Renal cortical epithelial cell (primary cell): ENCODE results near the gene ASCC1. TPM values are rescaled to one million over a fixed set of nuclear protein-coding genes. Genes with fewer than 3 reads are reported as not detected.

Experiments
- DNase-seq: peaks from one replicate; pipeline ENCODE4 v3.0.0-alpha.2; 2011; ENCODE audit warnings: low read depth
- total RNA-seq: library from RNA; depleted of rRNA; stranded (reverse); fragments of >200 nt; gene quantifications from 2 replicates; pipeline ENCODE4 v1.2.3, GENCODE V29; 2014

Gene ASCC1
- total RNA-seq, 1 donor from 2014 or later: 61.6 TPM

DNA sequence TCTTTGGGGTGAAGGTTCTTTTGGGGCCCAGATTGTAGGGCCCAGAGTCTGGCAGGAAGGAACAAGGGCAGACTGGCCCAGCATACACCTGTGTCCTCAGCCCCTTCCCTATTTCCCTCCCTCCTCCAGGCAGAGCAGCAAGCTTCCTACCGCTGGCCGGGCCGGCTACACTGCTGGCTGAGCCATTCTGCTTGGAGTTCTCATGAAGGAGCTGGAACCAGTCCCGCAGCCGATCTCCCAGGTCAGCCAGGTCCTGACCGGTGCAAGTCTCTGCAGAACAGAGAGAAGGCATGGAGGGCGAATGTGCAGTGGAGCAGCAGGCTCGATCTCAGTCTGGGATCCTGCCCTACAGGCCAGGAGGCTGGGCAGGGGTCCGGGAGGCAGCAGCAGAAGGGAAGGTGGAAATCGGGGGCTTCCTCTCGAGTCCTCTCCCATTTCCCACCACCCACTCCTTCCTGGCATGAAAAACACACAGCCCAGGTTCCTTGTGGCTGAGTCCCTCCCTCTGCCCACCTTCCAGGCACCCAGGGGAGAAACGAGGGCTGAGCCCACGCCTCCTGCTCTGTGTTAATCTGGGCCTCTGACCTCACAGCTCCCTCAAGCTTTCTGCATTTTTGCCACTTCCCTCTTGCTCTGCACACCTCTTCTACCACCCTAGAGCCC is 148.5 kb downstream of the ASCC1 start:
- DNase-seq: no peak

DNA sequence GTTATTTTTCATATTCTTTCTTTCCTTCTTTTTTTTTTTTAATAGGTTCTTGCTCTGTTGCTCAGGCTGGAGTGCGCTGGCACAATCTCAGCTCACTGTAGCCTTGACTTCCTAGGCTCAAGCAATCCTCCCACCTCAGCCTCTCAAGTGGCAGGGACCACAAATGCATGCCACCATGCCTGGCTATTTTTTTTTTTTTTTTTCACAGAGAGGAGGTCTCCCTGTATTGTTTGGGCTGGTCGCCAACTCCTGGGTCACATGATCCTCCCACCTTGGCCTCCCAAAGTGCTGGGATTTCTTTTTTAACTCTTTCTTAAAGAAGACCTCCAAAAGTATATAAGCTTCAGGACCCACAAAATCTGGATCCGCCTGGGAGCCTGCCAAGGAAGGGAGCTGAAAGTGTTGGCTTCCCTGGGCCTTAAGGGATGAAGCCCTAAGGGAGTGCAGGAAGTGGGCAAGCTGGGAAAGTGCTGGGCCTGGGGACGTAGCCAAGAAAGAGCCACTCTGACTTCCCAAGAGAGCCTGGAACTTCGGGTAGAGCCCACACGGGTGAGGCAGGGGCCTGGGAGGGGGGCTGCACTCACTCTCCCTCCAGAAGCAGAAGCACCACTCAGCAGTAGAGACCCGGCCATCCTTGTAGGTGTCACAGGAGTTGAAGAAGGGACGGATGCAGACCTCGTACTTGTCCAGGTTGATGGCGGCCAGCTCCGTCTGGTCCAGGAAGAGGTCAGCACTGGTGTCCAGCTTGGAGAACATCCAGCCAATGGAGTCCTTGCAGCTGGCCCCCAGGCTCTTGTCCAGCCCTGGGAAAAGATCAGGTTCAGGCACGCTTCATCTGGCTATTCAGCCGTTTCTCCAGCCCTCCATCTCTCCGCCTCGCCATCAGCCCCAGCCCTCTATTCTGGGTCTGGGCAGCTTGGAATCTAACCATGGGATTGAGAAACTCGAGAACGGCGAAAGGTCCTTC is 149.5 kb downstream of the ASCC1 start:
- DNase-seq: no peak

DNA sequence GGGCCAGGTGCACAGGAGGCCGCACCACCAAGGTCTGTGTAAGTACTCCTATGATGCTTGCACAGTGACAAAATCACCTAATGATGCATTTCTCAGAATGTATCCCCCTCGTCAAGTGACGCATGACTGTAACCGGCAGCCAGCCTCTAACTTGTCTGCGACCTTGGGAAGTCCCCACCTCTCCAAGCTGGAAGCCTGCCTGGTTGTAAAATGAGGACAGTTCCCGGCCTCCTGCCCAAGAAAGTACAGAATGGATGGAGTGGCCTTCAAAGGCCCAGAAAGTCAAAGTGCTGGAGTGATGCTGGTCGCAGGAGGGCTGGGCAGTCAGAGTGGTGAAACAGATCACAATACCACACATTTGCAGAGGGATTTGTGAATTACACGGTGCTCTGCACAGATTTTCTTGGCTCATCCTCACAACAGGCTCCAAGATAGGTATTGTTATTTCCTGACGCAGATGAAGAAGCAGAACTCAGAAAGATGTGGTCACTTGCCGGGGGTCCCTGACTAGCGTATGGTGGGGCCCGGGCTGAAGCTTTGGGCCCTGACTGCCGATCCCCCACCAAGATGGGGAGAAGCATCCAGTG is 150.5 kb downstream of the ASCC1 start:
- peak; percentile 31 for DNase-seq

GRCh38 chr10:72063703-72064391 is 152.2 kb downstream of the ASCC1 start:
- no peak for DNase-seq

- no peak for DNase-seq
Observed at GRCh38 chr10:72062832-72063702, 153.0 kb downstream of the ASCC1 start.

GRCh38 chr10:72062382-72062781 is 153.7 kb downstream of the ASCC1 start:
- no peak for DNase-seq

GRCh38 chr10:72061930-72062329 is 154.1 kb downstream of the ASCC1 start:
- DNase-seq: no peak

- DNase-seq: no peak
Observed at GRCh38 chr10:72061491-72061890, 154.6 kb downstream of the ASCC1 start.

DNA sequence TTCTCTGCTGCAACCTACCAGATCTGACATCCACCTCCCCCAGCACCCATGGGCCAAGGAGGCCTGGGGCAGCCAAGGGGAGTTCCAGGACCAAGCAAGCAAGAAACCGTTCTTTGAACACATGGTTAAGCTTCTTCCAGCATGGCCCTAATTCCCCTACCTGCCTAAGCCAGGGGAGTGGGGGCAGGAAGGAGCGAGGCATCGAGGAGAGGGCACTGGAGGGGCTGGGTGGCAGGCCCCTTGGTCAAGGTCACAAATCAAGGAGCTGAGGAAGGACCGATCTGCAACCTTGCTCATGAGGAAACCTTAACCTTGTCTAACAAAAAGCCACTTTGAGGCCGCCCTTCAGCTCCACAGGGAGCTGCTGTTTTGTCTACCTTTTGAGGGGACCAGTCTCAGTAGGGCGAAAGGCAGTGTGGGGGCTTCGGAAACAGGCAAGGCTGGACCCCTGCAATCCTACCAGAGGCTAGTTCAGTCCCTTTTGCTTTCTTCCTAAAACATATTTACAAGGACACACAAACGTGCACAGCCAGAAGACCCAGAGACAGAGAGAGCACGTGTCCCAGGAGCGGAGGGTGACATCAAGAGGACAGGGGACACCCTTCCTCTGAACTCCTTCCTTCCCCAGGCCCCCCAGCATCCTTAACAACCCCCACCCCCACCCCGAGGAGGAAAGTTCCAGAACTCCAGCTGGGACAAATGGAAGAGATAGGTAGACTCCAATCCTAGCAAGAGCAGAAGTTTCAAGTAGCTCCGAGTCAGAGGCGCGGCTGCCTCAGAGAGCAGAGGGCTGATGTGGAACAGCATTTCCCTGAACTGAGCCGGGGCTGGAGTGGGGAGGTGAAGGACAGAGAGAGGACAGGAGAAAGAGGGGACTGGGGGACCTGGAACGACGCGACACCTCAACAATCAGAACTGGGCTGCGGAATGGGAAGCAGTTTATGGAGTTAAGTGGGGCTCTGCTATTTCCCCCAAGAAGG is 155.9 kb downstream of the ASCC1 start:
- no peak for DNase-seq

- no peak for DNase-seq
Observed at GRCh38 chr10:72058989-72059842, 156.9 kb downstream of the ASCC1 start.

- no peak for DNase-seq
Observed at GRCh38 chr10:72058347-72058898, 157.7 kb downstream of the ASCC1 start.

DNA sequence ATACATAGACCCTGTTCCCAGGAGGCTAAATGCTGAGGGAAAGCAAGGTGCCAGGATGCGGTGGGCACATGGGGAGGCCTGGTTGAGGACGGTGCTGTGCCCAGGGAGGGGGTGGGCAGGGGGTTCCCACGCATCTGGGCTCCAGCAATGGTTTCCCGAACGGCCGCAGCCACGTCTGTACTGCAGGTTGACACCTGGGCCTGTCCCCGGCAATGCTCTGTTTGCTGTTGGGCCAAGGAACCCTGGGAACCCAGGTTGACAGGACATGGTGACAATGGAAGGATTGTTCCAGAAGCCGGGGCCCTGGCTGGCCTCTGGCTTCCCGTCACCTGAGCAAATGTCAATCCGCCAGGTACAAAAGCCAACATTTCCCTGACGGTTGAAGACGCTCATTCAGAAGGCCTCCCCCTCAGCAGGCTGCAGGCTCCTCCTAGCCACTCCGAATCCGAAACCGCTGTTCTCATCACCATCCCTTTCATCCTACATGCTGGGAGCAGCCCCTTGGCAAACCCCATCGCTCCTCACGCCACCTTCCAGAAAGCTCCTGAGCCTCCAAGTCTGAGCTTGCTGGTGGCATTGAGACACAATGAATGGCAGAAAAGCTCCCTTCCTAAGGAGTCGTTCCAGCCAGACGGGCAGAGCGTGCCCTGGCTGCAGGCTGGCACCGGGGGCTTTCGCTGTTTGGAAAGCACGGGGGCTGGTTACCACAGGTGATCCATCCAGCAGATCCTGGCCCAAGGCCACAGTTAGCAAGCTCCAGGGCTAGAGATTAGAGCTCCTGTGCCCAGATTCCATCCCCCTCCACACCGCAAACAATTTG is 158.9 kb downstream of the ASCC1 start:
- DNase-seq: no peak

DNA sequence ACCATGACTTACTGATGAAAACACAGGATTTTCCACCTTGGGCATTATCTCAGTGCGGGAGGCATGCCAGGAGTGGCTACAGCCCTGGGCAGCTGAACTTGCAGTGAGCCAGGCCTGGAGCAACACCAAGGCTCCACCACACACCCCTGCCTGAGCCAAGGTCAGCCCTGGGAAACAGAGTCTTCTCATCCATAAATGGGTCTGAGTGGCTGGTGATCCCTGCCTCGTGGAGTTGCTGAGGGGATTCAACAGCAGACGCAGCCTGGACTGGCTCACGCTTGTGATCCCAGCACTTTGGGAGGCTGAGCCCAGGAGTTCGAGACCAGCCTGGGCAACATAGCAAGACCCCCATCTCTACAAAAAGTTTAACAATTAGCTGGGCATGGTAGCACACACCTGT is 160.0 kb downstream of the ASCC1 start:
- DNase-seq: no peak

DNA sequence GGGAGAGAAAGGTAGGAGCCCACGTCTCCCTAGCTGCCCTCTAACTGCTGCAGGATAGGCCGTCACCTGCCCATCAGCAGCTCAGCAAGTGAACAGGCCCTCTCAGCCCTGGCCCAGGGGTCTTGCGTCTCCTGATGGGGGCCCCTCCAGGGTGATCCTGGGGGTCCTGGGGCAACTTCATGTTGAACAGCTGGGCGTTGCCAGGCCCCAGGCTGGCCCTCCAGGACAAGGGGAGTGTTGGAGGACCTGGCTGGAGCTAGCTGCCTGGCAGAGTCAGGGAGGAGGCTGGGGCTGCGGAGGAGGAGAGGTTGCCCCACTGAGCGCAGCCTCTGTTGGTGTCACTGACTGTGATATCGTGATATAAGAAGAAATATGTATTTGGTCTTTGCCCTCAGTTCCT is 162.4 kb downstream of the ASCC1 start:
- no peak for DNase-seq

GRCh38 chr10:72050873-72051272 is 165.2 kb downstream of the ASCC1 start:
- no peak for DNase-seq

GRCh38 chr10:72049969-72050781 is 165.9 kb downstream of the ASCC1 start:
- no peak for DNase-seq

DNA sequence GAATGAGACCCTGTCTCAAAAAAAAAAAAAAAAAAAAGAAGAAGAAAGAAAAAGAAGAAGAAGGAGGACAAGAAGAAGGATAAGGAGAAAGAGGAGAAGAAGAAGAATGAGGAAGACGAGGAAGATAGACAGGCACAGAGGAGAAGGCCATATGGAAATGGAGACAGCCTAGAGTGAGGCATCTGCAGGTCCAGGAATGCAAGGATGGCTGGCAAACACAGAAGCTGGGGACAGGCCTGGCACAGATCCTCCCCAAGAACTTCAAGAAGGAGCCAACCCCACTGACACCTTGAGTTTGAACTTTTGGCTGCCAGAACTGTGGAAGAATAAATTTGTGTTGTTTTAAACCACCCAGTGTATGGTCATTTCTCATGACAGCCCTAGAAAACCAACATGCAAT is 166.6 kb downstream of the ASCC1 start:
- DNase-seq: no peak
